Pericardium fibroblast (primary cell): ENCODE data around the gene LRG1. TPM values are rescaled to one million over a fixed set of nuclear protein-coding genes. Genes with fewer than 3 reads are reported as not detected.

Source experiments
- total RNA-seq: library from RNA; depleted of rRNA; stranded (reverse); fragments of >200 nt; gene quantifications from 2 replicates; pipeline ENCODE4 v1.2.3, GENCODE V29; 2015

LRG1 gene, protein sequence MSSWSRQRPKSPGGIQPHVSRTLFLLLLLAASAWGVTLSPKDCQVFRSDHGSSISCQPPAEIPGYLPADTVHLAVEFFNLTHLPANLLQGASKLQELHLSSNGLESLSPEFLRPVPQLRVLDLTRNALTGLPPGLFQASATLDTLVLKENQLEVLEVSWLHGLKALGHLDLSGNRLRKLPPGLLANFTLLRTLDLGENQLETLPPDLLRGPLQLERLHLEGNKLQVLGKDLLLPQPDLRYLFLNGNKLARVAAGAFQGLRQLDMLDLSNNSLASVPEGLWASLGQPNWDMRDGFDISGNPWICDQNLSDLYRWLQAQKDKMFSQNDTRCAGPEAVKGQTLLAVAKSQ
- 0.23 and 2.4 TPM in 2 replicates for total RNA-seq

DNA sequence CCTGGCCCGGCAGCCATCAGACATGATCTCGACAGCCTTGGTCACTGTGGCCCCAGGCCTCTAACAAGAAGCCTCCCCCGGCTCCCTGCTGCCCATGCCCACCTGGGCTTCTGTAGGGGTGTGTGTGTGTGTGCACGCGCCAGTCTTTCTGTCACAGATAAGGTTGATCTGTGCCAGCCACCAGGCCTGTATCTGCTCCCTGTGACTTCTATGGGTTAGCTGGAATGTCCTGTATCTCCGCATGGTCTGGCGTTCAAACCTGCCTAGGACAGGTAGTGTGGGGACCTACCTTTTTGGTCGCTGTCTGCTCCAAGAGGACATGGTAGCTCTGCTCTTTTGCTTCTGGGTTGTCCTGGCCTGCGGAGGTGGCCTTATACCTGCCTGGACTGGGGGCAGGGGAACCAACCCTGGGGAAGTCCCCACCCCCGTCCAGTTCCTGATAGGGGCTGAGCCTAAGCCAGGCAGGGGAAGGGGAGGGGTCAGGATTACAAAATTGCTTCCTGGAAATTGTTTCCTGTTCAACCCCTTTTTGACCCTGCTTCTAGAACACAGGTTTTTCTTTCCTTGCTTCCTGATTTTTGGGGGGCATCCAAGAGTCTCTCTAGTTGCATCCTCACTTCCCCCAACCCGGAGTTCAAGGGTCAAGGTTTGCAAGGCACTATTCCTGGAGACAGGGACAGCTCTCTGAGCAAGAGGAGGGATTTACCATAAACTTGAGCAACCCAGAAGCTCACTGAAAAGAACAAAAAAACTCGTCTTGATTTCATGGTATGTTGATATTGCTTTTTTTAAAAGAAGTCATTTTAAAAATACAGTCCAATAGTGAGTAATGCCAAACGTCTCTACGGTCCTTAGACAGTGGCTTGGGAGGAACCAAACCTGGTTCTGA, at the start of gene LRG1:
LRG1 (minus strand) TSS at position 344 of the 889 bp plus-strand sequence; CDS start at position 321, 23 bp downstream.

DNA sequence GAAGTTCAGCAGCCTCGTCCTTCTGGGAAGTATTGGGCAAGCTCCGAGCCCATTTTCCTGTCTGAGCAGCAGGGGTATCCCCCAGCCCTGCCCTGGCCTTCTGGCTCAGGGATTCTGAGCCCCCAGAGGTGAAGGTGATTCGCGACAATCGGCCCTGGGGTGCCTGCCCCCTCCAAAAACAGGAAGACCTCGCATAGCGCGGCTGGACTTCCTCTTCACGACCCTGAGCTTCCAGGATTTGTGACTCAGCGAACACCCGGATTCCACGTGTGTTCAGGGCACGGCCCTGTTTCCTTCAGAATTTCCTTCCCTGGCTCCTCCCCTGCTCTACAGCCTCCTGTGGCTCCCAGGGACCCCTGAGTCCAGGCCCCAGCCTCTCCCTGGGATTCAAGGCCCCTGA, 19.7 kb upstream of the LRG1 start, which contains the start of gene SEMA6B:
SEMA6B (minus strand) TSS at position 116 of the 400 bp plus-strand sequence. CDS start 1,227 bp downstream, outside the sequence.

DNA sequence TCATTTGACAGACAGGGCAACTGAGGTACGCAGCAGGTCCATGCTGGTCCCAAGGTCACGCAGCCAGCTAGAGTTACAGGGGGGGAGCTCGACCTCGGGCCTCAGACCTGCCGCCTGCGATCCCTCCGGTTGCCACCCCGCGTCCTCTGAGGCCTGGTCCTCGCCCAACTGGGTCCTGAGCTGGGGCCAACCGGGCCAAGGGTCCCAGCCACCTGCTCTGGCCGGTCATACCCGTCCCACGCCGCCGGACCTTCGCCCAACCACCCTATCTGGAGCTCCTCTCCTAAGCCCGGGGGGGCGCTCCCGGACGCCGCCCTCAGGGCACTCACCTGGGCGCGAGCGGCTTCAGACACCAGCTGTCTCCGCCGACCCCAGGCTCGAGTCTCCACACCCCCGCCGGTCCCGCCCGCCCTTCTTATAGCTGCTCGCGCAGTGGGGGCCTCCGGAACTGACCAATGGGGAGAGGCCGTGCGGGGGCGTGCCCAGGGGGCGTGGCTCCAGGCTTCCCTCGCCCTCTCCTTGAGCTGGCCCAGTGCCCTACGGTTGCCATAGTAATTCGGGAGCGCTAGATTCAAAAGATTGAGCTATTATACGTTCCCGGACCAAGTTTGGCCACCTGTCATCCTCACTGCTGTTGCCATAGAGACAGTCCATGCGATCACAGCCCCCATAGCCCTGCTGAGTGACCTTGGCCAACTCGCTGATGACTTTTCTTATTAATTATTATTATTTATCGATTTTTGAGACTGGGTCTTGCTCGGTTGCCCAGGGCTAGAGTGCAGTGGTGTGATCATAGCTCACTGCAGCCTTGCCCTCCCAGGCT, 4.8 kb downstream of the LRG1 start, which contains the start of gene PLIN5:
PLIN5 (minus strand) TSS at position 389 of the 823 bp plus-strand sequence. CDS start 1,150 bp downstream, outside the sequence.

DNA sequence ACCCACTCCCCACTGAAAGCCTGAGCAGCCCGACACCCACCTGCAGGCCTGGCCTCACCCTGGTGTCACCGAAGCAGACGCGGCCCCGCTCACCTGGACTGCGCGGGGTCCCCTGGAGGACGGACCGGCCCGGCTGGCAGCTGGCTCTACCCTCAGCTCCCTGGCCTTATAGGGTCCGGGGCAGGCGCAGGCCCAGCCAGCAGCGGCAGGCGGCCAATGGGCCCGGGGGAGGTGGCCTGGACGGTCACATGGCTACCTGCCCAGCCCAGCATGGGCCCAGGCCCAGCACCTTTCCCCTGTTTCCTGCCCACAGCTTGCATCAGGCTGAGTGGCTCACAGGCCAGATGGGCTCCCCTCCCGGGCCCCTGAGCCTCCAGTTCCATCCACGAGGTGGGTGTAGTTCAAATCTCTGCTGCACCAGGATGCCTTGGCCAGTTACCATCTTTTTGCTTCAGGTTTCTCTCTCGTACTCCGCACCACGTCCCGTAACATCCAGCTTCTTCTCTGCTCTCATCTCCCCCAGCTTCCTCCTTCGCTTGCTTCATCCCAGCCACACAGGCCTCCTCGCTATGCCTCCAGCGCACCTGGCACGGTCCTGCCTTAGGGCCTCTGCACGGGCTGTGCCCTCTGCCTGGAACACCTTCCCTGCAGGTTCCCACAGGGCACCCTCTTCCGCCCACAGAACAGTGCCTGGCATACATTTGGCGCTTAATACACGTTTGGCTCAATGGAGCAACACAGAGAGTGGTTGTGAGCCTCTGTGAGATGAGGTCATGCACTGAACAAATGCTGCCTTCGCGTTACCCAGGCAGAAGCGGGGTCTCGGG, 21.3 kb downstream of the LRG1 start, which contains the start of gene PLIN4:
PLIN4 (minus strand) TSS at position 142 of the 827 bp plus-strand sequence. CDS start 214 bp downstream, outside the sequence.

Other genes with a start within 250 kb of the LRG1 start
- 0.09 and 0.23 TPM in 2 replicates for gene TMIGD2, start 237.6 kb downstream of the LRG1 start, total RNA-seq
- gene FSD1, start 235.4 kb downstream of the LRG1 start, total RNA-seq, result 6.3 and 7.1 TPM in 2 replicates
- gene STAP2, start 201.2 kb downstream of the LRG1 start, total RNA-seq, result 2.7 and 6.1 TPM in 2 replicates
- gene MPND, start 196.5 kb downstream of the LRG1 start, total RNA-seq, result 3.1 and 5.6 TPM in 2 replicates
- gene SH3GL1, start 139.5 kb downstream of the LRG1 start, total RNA-seq, result 91.9 and 118 TPM in 2 replicates
- 2.1 and 21.8 TPM in 2 replicates for gene CHAF1A, start 137.4 kb downstream of the LRG1 start, total RNA-seq
- gene UBXN6, start 82.2 kb downstream of the LRG1 start, total RNA-seq, result 86.0 and 145 TPM in 2 replicates
- gene HDGFL2, start 67.7 kb downstream of the LRG1 start, total RNA-seq, result 58.8 and 71.7 TPM in 2 replicates
- 0.47 and 3.7 TPM in 2 replicates for gene PLIN4, start 21.6 kb downstream of the LRG1 start, total RNA-seq
- 1.1 TPM in 1 of 2 replicates, not detected in the other for gene PLIN5, start 4.8 kb downstream of the LRG1 start, total RNA-seq
- gene SEMA6B, start 19.6 kb upstream of the LRG1 start, total RNA-seq, result 4.9 and 7.1 TPM in 2 replicates
- 1.4 and 2.3 TPM in 2 replicates for gene TNFAIP8L1, start 99.5 kb upstream of the LRG1 start, total RNA-seq
- gene MYDGF, start 130.3 kb upstream of the LRG1 start, total RNA-seq, result 71.8 and 118 TPM in 2 replicates
- gene DPP9, start 183.8 kb upstream of the LRG1 start, total RNA-seq, result 35.9 and 54.5 TPM in 2 replicates